Kidney glomerular epithelial cell (primary cell): ENCODE data around the gene DIO3.

Experiments
- DNase-seq: peaks from one replicate; lab custom pipeline; 2025; lab: John Stamatoyannopoulos, UW

The DIO3 gene

DNA sequence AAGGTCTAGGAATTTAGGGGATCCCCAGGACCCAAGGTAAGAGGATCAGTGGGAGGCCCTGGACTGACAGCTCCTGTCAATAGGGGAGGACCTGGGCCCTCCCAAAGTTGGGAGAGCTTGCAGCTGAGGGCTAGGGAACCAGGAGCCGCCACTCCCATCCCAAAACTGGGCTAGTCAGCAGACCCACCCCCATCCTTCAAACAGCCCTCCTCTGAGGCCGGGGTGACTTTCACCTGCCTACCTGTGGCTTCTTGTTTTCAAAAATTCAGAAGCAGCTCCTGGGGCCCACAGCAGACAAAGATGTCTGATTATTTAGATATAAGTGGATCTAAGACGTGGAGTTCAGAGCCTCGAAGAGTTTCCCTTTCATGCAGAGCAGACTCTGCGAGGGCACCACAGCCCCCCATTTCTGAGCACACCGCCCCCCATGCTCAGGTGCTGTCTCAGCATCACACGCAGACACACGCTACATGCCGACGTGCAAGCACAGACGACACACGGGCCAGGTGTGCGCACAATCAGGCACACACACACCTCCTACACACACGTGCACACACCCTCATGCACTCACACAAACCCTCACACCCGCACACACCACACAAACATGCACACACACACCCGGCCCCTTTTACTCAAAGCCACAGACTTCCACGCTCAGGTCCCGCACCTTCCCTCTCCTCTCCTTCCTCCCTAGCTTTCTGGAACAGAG, 21.9 kb downstream of the DIO3 start:
- no peak for DNase-seq

DNA sequence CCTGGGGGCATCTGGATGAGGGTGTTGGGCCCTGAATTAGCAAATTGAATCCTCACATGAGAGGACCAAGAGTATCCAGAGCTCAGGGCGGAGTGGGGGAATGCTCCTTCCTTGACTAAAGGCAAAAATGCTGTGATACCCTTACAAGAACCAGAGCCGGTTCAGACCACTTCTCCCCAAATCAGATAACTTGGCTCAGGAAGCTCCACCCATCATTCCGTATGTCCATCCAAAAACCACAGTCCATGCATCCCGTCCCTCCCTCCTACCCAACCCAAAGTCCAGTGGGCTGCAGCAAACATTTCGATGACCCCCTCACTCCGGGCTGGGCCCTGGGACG, 22.4 kb downstream of the DIO3 start:
- DNase-seq, result no peak

DNA sequence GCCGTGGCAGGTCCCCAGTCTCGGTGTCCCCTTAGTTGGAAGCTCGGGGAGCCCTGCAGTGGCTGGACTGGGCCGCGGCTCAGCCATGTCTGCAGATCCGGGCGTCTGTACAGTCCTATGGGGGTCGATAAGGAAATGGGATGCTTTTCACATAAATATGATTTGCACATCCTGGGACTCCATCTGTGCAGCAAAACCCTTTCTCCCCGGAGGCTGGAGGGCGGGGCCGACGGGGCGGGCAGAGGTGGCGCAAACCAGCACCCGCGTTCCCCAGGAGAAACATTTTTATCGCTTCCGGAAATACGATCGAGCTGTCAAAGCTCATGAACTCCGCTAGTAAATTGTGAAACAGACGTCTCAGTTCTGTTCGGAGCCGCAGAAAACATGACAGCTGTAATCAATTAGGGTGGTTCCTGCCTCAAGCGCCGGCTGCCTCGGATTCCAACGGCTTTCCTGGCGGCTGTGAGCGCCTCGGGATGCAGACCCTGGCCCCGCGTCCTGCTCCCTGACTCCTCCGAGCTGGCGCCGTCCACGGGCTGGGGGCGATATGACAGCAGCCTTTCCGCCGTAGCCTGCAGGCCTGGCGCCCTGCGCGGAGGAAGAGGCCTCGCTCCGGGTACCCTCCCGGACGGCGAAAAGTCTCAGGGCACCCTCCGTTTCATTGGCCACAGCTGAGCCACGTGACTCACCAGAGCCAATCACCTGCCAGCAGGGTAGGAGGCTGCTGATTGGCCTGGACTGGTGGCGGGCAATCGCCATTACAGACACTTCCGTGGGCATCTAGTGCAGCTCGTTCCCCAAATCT, 23.0 kb downstream of the DIO3 start:
- DNase-seq, result no peak

DNA sequence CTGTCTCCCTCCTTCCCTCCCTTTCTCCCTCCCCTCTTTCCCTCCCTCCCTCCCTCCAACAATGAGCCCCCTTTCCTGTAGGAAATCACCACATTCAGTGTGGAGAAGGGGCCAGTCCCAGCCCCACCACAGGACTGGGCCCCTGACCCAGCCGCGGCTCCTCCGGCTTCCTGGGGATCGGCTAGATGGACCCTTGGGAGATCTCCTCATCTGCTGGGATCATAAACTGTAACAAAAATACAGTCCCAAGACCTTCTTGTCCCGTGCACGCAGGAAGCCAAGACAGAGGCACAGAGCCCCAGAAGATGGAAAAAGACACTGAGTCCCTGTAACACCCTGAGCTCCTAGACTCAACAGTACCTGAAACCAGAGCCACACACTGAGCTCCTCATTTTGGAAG, 23.9 kb downstream of the DIO3 start:
- DNase-seq, result no peak

DNA sequence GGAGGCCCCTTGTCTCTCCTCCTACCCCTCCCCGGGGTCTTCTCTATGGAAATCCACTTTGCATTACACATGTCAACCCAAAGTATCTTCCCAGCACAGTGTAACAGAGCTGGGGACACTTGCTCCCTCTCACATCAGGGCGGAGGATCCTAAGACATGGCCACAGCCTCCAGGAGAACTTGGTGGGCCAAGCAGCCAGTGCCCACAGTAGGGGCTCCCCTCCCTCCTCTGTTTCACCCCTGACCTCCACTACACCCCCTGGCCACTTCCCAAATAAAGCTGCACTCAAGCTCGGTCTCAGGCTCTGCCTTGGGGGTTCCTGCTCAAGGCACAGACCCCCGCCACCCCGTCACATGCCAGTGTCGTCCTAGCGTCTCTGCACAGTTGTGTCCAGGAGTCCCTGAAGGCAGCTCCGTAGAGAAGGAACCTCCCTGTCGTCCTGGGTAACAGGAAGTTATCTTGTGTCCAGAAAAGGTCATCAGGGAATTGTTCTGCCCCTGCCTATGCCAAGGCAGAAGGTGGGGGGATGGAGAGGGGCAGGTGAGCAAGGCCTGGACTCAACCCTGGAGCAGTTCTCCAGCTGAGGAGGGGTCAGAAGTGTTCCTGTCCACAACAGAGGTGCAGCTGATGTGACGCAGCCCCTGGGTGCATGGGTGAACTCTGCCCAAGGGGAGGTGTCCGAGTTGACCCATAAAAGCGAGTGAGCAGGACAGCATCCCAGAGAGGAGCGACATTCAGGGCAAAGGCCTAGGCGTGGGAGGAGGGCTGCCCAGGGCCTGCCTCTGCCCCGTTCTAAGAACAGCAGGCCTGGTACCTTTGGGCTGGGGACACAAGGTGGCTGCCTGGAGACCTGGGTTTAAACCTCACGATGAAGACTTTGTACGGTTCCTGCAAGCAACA, 25.5 kb downstream of the DIO3 start:
- no peak for DNase-seq

DNA sequence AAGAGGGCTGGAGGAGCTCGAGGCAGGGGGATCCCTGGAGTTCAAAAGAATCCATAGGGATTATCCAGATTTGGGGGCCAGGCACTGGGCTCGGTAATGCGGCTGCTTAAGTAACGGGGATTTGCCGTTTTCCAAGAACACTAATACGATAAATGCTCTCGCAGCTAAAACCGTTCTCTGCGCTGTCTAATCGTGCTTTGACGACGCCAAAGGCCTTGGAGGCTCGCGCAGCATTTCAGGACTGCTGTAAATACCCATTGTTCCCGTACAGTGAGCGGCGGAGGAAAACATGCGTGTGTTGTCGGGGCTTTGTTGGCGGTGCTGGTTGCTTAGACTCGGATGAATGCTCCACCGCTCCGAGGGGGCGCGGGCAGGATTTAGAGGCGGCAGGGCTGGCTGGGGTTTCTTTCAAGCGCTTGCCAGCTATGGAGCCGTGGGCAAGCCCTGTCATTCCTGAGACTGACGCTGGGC, 26.2 kb downstream of the DIO3 start:
- DNase-seq, result no peak

DNA sequence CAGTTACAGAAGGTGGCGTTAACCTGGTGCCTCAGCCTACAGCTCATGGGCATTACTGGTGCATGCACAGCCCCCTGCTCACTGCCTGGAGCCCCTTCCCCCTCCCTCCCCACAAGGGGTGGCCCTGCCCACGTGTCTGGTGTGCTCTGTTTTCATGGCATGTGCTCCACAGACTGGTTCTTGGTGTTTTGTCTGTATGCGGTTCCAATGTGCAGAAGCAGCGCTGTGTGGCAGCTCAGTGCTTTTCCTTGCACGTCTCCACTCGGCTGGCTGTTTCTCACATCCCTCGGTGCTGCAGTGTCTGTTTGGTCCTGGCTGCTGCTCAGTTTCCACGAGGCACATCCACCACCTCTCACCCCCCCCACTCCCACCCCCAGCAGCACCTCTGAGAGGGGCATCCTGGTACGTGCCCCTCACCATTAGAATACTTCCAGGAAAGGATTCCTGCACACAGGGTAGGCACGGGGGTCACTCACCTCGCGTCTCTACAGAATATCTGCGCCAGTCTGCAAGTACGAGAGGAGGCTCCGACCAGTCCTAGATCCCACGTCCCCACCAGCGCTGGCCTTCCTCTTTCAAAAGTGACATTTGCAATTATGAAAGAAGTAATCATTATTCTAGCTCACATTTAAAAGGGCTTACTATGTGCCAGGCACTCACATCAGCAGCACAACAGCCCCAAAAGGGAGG, 27.1 kb downstream of the DIO3 start:
- no peak for DNase-seq

DNA sequence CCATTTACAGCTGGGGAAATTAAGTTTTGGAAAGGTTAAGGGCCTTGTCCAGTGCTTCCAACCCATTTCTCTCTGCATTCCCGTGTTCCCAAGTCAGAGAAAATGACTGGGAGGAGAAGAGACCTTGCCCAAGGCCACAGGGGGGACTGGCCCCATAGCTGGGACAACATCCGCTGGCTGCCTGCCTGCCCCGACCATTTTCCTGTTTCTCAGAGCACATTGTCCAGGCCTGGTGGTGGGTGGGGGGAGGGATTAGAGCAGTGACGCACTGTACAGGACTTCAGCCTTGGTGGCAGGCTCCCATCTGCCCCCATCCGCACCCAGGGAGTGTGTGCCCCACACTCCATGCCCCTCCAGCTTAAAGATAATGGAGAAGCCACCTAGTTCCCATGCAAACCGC, 27.7 kb downstream of the DIO3 start:
- no peak for DNase-seq

DNA sequence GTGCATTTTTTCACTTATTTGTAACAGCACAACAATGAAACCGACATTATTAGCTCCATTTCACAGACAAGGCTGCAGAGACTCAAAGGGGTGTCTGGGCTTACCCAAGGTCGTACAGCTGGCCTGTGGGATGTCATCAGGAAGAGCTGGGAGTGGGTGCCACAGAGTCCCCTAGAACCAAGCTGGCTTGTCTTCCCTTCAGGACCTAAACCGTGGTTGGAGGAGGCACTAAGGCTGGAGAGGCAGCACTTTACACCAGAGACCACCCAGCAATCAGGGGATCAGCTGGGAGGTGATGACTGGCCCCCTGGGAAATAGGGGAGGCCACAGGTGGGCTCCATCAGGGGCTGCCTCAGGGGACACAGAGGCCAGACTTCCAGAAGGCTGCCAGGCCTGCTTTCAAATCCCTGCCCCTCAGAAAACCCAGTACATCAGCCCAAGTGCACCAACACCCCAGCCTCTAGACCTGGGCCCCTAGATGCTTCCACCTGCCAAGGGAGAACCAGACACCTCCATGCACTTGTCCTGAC, 28.3 kb downstream of the DIO3 start:
- DNase-seq, result no peak

DNA sequence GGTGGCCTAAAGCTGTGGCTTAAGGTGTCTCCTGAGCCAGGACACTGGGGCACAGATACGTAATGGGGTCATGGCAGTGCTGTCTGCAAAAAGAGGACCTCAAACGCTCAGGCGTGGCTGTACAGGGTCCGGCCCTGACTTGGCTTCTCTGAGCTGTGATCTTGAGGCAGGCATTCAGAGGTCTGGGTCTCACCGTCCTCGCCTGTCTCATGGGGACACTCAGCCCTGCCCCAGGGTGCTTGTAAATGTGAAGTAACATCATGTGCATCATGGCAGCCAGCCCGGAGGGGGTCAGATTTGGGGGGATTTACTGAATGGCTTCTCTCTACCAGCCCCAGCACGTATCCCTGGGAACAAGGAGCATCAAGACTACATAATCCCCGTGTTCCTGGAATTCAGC, 28.8 kb downstream of the DIO3 start:
- DNase-seq, result no peak

DNA sequence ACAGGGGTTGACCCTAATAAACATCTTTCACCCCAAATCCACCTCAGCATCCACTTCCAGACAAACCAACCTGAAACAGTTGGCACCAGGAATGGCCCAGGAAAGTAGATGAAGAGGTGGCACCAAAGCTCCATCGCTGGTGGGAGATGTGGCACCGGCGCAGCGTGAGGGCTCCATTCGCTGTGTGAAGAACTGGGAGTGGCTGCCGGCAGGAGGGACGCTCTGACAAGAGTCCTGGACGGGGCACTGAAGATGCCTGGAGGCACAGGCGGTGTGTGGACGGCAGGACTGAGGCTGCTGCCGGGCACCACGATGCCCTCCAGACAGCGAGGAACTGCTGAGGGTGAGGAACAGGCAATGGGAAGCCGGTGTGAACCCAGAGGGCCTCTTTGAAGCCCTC, 29.3 kb downstream of the DIO3 start:
- DNase-seq, result no peak

DNA sequence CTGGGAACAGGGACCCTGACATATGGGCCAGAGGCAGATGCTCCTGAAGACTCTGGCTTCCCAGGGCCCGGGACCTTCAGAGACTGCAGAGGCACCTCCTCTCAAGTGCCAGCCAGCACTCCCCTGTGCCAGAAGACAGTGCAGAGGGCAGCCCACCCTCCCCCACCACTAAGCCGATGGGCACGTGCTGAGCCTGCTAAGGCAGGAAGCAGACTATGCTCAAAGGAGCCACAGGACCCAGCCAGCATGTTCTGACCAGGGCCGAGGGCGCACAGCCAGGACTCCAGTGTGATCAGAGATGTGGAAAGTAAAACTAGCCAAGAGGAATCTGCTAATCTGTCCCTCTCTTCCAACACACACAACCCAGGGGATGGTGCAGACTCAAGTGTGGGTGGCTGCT, 29.8 kb downstream of the DIO3 start:
- no peak for DNase-seq

DNA sequence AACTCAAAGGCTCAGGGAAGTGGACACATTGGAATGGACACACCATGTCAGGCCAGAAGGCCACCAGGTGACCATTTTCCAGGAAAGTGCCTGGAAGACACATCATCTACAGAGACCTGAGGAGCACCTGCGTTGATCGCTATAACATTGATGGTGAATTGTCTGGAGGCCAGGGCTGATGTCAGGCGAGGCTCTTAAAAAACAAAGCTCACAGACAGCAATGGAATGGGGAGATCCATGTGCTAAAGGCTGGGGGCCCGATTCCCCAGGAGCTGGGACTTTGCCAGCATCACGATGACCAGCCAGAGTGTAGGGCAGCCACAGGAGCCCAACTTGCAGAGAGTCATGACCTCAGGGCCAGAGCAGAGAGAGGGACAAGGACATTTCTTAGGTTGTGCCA, 30.3 kb downstream of the DIO3 start:
- DNase-seq, result no peak

DNA sequence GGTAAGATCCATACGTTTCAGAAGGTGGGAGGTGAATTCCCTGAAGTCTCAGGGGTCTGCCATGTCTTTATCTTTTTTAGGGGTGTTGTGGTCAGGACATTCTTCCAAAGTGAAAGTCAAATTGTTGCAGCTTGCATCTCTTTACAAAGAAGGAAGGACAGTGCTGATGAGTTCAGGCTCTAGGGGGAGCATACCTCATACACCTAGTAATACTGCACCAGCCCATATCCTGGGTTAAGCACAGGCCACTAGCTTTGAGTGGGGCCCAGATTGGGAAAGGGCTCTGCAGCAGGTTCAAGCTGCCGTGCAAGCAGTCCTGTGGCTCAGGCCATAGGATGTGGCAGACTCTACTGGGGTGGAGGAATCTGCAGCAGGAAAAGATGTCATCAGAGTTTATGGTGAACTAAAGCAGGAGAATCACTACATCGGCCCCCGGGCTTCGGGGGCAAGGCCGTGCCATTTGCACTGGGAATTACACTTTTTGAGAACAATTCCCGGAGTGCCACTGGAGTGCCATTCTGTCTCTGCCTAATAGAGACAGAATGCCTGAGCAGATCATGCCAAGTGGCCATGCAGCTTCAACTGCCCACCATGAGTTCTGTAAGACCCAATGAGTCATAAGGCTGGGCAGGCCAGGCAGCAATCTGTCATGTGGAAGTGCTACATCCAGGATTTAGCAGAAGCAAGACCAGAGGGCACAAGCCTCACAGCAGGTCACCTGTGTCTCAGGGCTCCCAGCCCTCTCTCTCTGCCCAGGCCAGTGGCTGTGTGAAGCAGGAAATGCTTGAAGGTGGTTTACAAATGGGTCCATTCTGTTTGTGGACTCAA, 32.3 kb downstream of the DIO3 start:
- DNase-seq, result no peak

DNA sequence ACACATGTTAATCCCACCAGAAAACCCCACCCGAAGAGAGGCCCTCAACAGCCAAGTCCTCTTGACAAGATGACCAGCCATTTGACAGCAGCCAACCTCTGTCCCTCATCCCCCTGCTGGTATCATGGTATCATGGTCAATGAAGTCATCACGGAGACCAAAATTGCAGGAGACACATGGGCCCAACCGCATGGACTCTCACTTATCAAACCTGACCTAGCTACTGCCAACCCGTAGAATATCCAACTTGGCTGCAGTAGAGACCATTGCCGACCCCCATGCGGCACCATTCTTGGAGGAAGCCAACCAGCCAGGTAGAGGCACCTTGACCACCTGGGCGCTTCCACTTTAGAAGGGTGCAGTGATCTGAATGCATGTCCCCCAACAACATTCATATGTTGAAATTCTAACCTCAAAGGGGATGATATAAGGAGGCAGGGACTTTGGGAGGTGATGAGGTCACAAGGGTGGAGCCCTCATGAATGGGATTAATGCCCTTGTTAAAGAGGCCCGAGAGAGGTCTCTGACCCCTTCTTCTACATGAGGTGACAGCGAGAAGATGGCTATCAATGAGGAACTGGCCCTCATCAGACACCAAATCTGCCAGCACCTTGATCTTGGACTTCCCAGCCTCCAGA, 33.3 kb downstream of the DIO3 start:
- no peak for DNase-seq

DNA sequence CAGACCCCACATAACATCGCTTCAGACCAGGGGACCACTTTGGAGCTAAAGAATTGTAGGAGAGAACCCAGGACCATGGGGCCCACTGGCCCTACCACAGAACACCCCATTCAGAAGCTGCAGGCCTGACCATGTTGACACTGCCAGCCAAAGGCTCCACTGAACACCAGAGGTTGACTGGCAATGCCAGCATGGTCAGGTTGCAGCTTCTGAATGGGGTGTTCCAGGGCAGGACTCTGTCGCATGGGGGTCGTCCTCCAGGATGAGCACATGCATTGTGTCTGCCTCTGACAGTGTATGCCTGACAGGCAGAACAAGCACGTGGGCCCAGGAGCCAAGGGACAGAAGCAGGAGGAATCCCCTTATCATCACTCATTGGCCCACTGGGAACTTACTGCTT, 34.1 kb downstream of the DIO3 start:
- no peak for DNase-seq

DNA sequence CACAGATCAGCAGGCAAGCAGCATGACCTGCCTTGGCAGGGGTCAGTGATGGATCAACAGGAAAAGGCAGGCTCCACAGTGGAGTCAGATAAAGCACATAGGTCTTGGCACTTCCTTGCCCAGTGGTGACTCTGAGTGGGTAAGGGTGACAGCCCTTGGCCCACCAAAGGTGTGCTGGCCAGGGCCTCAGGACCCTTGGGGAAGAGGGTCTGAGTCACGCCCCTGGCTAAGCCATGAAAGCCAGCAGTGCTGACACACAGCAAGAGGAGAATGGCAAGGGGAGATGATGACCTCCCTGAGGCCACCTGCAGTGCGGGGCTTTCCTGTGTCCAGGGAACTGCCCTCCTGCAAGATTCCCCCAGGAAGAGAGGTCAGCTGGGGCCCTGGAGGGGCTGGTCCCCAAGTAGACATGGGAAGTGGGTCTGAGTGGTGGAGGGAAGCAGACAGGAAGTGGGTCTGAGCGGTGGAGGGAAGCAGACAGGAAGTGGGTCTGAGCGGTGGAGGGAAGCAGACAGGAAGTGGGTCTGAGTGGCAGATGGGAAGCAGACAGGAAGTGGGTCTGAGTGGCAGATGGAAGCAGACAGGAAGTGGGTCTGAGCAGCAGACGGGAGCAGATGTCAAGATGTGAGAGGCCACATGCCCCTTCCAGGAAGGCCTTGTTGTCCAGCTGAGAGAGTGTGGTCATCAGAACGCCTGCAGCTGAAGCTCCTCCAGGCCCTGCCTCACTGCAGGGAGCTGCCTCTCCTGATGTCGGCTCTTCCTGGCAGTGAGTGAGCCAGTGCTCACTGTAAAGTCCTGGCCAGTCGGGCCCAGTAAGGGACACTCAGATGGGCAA, 34.8 kb downstream of the DIO3 start:
- no peak for DNase-seq

DNA sequence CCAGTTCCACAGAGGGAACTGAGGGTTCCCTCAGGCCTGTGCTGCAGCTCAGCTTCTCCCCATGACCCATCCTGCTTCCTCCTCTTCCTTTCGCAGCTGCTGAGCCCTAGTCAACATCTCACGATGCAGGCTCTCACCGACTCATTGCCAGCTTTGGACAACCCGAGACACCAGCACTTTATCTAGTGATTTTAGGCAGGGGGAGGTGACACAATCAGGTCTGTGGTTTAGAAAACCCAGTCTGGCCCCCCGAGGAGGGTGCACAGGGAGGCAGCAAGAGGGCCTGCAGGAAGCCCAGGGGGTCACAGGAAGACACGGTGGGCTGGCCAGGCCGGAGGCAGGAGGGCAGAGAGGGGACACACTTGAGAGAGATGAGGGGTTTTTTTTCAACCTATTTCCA, 35.4 kb downstream of the DIO3 start:
- DNase-seq, result no peak

DNA sequence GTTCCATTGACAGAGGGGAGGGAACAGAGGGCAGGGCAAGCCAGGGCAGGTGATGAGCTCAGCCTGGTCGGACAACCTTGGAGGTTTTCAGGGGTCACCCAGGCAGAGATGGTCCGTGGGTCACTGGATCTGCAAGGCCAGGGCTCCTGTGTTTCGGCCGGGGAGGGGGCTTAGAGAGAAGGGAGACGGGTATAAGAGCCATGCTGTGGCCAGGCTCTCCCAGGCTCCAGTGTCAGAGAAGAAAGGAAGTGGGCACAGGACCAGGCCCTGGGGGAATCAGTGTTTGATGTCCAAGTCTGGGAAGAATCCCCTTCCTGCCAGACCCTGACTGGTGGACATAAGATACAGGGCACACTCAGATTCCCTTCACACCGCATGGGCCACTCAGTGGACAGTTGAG, 36.9 kb downstream of the DIO3 start:
- DNase-seq, result no peak
